MCF 10A (cell line): ENCODE measurements around the gene GTF2A2. TPM values are rescaled to one million over a fixed set of nuclear protein-coding genes. Genes with fewer than 3 reads are reported as not detected.

Experiments used
- BruUV-seq: library from RNA; stranded (reverse); fragments of 400-500 nt; replicated peaks from 2 replicates; lab custom pipeline; 2021; lab: Mats Ljungman, UMichigan
- CTCF ChIA-PET: fragments of 300-600 bp; sonication (Branson Sonifier 250); formaldehyde crosslinking; extraction: SDS; loops from one replicate; lab custom pipeline; 2021; ENCODE audit warnings: antibody characterized with exemption, inconsistent platforms; lab: Yijun Ruan, JAX
- POLR2A ChIA-PET: fragments of 300-600, 350-650 bp; sonication (Branson Sonifier 250); formaldehyde crosslinking; extraction: SDS; loops from one replicate; lab custom pipeline; 2020; ENCODE audit warnings: antibody characterized with exemption, inconsistent platforms; lab: Yijun Ruan, JAX
- DNase-seq: peaks from one replicate; pipeline ENCODE4 v3.0.0-alpha.2; 2018; ENCODE audit not compliant: unreplicated experiment
- H3K27ac Mint-ChIP-seq: one replicate; pipeline ENCODE4 v1.8.0; 2022; ENCODE audit warnings: mild to moderate bottlenecking, low read depth, mixed read lengths; ENCODE audit not compliant: unreplicated experiment
- H3K27me3 Mint-ChIP-seq: one replicate; pipeline ENCODE4 v1.8.0; 2022; ENCODE audit warnings: mixed read lengths; ENCODE audit not compliant: insufficient read depth, unreplicated experiment
- H3K36me3 Mint-ChIP-seq: one replicate; pipeline ENCODE4 v1.8.0; 2022; ENCODE audit warnings: mild to moderate bottlenecking, moderate library complexity, mixed read lengths; ENCODE audit not compliant: insufficient read depth, unreplicated experiment
- H3K4me1 Mint-ChIP-seq: one replicate; pipeline ENCODE4 v1.8.0; 2022; ENCODE audit warnings: mixed read lengths; ENCODE audit not compliant: insufficient read depth, unreplicated experiment
- H3K4me3 Mint-ChIP-seq: one replicate; pipeline ENCODE4 v1.8.0; 2022; ENCODE audit warnings: mild to moderate bottlenecking, moderate library complexity, mixed read lengths; ENCODE audit not compliant: unreplicated experiment
- H3K9me3 Mint-ChIP-seq: one replicate; pipeline ENCODE4 v1.8.0; 2022; ENCODE audit warnings: mixed read lengths; ENCODE audit not compliant: unreplicated experiment
- CTCF ChIP-seq: fragments of 200-600 bp; IDR thresholded peaks from one replicate; pipeline ENCODE4 v1.8.0; 2022; ENCODE audit warnings: antibody characterized with exemption, mild to moderate bottlenecking; ENCODE audit not compliant: unreplicated experiment
- intact Hi-C: fragments of 100-400 bp; cut with micrococcal nuclease; formaldehyde crosslinking; loops from 2 replicates; pipeline ENCODE4 v1.14.1; 2022
- total RNA-seq: library from RNA; stranded (reverse); gene quantifications from 2 replicates; pipeline ENCODE4 v1.2.3, GENCODE V29; 2022

The GTF2A2 gene
- total RNA-seq, 1 experiment from 2014 or later, result 152 TPM

- H3K9me3 Mint-ChIP-seq, result no peaks in the 10 kb centered on the region
- no peaks in the 10 kb centered on the region for H3K36me3 Mint-ChIP-seq
- ChIA-PET POLR2A (interaction anchor here (0.5 to 1.2 kb wide), 3 partner anchors 19 to 43 kb away, joined by 3 read pairs; no protein-coding TSS in a partner anchor), CTCF (interaction anchor here (1.1 kb wide), 1 partner anchor 56 kb away, joined by 5 read pairs; no protein-coding TSS in a partner anchor)
- no peak overlapping the region for H3K4me3 Mint-ChIP-seq
- H3K27me3 Mint-ChIP-seq, result no peaks in the 10 kb centered on the region
- intact Hi-C loops, result no loop called here
- H3K27ac Mint-ChIP-seq, result no peak overlapping the region
- no peak for DNase-seq
- H3K4me1 Mint-ChIP-seq, result peaks cover 9% of the 10 kb centered on the region
- TF ChIP-seq CTCF, result no peak
- BruUV-seq, result no TSS peak
Measured at GRCh38 chr15:59590027-59590426, 67.3 kb downstream of the GTF2A2 start.

Other genes with a start within 250 kb of the GTF2A2 start
- 1.1 TPM in 2 replicates for gene FAM81A, start 219.3 kb downstream of the GTF2A2 start, total RNA-seq
- gene GCNT3, start 45.7 kb downstream of the GTF2A2 start, total RNA-seq, result not detected in 2 replicates
- 80.7 and 91.5 TPM in 2 replicates for gene BNIP2, start 31.8 kb upstream of the GTF2A2 start, total RNA-seq